ENCODE results near the gene GRID1. TPM values are rescaled to one million over a fixed set of nuclear protein-coding genes. Genes with fewer than 3 reads are reported as not detected.

Gene GRID1
- total RNA-seq, 1 donor from 2014 or later = 1.4 TPM

DNA sequence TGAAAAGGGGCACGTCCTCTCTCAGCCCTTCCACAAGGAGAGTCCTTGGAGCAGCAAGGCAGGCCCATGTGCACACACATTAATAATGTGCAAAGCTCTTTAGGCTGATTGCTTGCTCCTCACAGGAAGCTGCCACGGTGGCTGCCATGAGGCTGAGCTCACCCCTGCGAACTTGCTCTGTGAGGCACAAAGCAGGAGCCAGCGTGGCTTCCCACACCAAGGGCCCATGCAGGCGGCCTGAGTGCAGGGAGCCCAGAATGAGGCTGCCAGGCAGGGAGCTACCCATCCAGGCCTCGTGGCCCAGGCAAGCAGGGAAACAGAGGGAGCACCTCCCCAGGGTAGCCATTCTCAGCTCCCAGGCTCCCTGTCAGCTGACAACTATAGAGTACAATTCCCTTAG, 242.9 kb downstream of the GRID1 start:
- no peaks in the 10 kb centered on the region for H3K36me3 ChIP-seq
- H3K9me3 ChIP-seq = no peaks in the 10 kb centered on the region
- no peak overlapping the region for H3K4me3 ChIP-seq
- intact Hi-C loops (cut with DNase I) = no loop called here
- H3K27me3 ChIP-seq = no peaks in the 10 kb centered on the region
- H3K27ac ChIP-seq = no peak overlapping the region
- TF ChIP-seq, protein P1, sequence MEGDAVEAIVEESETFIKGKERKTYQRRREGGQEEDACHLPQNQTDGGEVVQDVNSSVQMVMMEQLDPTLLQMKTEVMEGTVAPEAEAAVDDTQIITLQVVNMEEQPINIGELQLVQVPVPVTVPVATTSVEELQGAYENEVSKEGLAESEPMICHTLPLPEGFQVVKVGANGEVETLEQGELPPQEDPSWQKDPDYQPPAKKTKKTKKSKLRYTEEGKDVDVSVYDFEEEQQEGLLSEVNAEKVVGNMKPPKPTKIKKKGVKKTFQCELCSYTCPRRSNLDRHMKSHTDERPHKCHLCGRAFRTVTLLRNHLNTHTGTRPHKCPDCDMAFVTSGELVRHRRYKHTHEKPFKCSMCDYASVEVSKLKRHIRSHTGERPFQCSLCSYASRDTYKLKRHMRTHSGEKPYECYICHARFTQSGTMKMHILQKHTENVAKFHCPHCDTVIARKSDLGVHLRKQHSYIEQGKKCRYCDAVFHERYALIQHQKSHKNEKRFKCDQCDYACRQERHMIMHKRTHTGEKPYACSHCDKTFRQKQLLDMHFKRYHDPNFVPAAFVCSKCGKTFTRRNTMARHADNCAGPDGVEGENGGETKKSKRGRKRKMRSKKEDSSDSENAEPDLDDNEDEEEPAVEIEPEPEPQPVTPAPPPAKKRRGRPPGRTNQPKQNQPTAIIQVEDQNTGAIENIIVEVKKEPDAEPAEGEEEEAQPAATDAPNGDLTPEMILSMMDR (IDR thresholded peaks at IDR 0.05) = no peak
- H3K4me1 ChIP-seq = no peaks in the 10 kb centered on the region
- DNase-seq (ENCODE audit: low spot score in 2 of 2) = no peak

DNA sequence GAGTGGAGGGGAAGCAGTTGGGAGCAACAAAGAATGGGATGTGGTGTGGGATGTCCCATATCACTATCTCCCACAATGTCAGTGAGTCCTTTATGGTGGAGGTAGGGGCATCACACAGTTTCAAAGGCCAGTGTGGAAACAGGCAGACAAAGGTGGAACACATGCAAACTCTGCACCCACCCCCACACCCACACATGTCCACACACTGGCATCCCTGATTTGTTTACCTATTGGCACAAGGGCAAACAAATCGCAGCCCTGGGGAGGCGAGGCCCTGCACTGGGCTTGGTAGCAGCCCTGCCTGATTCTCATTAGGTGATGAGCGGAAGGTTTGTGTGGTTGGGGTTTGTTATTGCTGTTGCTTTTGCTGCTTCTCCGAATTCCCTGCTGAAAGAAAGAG, 243.3 kb downstream of the GRID1 start:
- no peak for DNase-seq (ENCODE audit: low spot score in 2 of 2)
- H3K9me3 ChIP-seq = no peaks in the 10 kb centered on the region
- TF ChIP-seq, protein P1 (IDR thresholded peaks at IDR 0.05) = no peak
- H3K4me3 ChIP-seq = no peak overlapping the region
- intact Hi-C loops (cut with DNase I) = no loop called here
- H3K36me3 ChIP-seq = no peaks in the 10 kb centered on the region
- H3K4me1 ChIP-seq = no peaks in the 10 kb centered on the region
- no peak overlapping the region for H3K27ac ChIP-seq
- no peaks in the 10 kb centered on the region for H3K27me3 ChIP-seq

DNA sequence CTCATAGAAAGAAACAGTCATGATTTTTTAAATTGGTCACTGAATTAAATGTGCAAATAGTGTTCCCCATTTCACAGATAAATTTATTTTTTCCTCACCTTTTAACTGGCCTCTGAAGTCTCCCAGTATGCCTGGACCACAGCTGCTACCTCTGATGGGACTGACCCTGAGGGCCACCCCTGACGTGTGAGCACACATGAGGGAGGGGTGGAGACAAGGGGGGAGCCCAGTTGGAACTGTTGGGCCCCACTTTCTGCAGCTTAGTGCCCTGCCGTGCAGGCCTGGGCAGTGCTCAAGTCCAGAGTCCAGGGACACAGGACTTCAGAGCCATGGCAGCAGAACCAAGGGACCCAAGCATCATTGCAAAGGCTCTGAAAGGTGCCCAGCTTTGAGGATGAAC, 243.9 kb downstream of the GRID1 start:
- no peak for DNase-seq (ENCODE audit: low spot score in 2 of 2)
- H3K27me3 ChIP-seq = no peaks in the 10 kb centered on the region
- no peak overlapping the region for H3K27ac ChIP-seq
- intact Hi-C loops (cut with DNase I) = no loop called here
- H3K4me1 ChIP-seq = no peaks in the 10 kb centered on the region
- TF ChIP-seq, protein P1 (IDR thresholded peaks at IDR 0.05) = no peak
- H3K9me3 ChIP-seq = no peaks in the 10 kb centered on the region
- H3K4me3 ChIP-seq = no peak overlapping the region
- no peaks in the 10 kb centered on the region for H3K36me3 ChIP-seq

- TF ChIP-seq, protein P1 (IDR thresholded peaks at IDR 0.05) = no peak
- no peak for DNase-seq (ENCODE audit: low spot score in 2 of 2)
- Histone ChIP-seq H3K27me3 (no peaks in the 10 kb centered on the region), H3K9me3 (no peaks in the 10 kb centered on the region), H3K4me3 (no peak overlapping the region), H3K36me3 (no peaks in the 10 kb centered on the region), H3K27ac (no peak overlapping the region), H3K4me1 (no peaks in the 10 kb centered on the region)
- intact Hi-C loops (cut with DNase I) = no loop called here
These were observed 245.4 kb downstream of the GRID1 start for GRCh38 chr10:86121200-86121599.

GRCh38 chr10:86117051-86117450, 249.5 kb downstream of the GRID1 start:
- H3K27me3 ChIP-seq = no peaks in the 10 kb centered on the region
- H3K9me3 ChIP-seq = no peaks in the 10 kb centered on the region
- H3K4me3 ChIP-seq = no peak overlapping the region
- H3K27ac ChIP-seq = no peak overlapping the region
- TF ChIP-seq, protein P1 (IDR thresholded peaks at IDR 0.05) = no peak
- no peaks in the 10 kb centered on the region for H3K4me1 ChIP-seq
- H3K36me3 ChIP-seq = no peaks in the 10 kb centered on the region
- DNase-seq (ENCODE audit: low spot score in 2 of 2) = no peak
- intact Hi-C loops (cut with DNase I) = no loop called here

DNA sequence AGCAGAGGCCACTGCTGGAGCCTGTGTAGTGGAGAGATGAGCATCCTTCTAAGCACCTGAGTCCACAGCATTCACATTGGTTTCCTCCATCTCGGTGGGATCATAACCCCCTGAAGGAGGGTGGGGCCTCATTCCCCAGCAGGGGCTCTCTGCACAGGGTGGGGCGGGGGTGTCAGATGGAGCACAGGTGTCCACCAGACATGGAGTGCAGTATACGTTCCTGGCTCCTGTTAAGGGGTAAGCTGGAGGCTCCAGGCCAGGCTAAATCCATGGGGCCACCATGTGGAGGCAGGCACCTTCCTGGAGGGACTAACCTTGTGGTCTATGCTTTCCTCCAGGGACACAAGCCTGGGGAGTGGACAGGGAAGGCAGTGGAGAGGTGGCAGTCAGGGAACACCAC, 252.6 kb downstream of the GRID1 start:
- H3K27ac ChIP-seq = no peak overlapping the region
- no peaks in the 10 kb centered on the region for H3K4me1 ChIP-seq
- no peaks in the 10 kb centered on the region for H3K27me3 ChIP-seq
- no peaks in the 10 kb centered on the region for H3K36me3 ChIP-seq
- DNase-seq (ENCODE audit: low spot score in 2 of 2) = no peak
- H3K4me3 ChIP-seq = no peak overlapping the region
- no peaks in the 10 kb centered on the region for H3K9me3 ChIP-seq
- TF ChIP-seq, protein P1 (IDR thresholded peaks at IDR 0.05) = no peak
- intact Hi-C loops (cut with DNase I) = no loop called here
